ENCODE data around the gene PLSCR4.

The PLSCR4 gene

DNA sequence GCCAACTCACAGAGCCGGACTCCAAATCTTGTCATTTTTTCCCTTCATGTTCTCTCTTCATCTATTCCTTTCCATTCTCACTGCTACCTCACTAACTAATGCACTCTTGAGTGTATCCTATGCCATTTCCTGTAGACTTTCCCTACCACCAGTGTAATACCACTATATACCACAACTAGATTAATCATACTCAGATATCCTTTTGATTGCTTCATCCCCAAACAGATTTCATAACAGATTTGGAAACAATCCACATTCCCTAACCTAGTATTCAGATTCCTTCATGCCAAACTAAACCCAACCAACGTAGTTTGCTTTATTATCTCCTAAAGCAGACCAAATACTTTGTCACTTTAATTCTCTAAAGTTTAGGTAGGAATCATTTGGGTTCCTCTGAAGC lies 87.3 kb downstream of the PLSCR4 start:
- in situ Hi-C loops (cut with HindIII; ENCODE audit: low sequenced_read_pairs): no loop called here

DNA sequence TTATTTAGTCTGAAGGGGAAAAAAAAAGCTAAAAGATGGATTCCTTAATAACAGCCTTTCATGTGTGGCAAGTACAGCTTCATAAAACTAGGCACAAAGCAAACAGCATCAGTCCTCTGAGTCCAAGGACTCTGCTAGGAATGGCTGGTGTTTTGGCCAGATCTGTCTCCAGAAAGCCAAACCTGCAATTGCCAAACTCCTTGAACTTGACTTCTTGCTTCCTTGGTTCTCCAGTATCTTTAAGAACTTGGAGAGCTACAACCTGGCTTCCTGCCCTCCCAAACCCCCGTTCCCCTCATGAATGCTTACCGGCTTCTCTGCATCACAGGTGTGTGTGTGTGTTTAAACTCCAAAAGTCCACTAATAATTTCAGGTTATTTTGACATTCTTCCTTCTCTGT lies 88.3 kb downstream of the PLSCR4 start:
- in situ Hi-C loops (cut with HindIII; ENCODE audit: low sequenced_read_pairs): no loop called here

DNA sequence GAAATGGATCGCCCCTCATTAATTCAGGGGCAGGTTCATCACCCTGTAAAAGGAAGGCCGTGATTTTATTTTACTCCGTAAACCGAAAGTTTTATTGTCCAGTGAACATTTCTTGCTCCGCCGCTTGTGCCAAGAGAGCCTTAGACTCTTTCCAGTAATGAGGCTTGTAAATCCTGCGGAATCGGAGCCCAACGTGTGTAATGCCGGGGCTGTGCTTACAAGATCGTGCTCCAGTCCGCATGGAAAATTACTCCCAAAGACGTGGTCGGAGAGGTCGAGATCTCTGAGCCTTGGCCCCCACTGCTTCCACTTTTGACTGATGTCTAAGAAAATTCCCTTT lies 89.3 kb downstream of the PLSCR4 start:
- in situ Hi-C loops (cut with HindIII; ENCODE audit: low sequenced_read_pairs): no loop called here

DNA sequence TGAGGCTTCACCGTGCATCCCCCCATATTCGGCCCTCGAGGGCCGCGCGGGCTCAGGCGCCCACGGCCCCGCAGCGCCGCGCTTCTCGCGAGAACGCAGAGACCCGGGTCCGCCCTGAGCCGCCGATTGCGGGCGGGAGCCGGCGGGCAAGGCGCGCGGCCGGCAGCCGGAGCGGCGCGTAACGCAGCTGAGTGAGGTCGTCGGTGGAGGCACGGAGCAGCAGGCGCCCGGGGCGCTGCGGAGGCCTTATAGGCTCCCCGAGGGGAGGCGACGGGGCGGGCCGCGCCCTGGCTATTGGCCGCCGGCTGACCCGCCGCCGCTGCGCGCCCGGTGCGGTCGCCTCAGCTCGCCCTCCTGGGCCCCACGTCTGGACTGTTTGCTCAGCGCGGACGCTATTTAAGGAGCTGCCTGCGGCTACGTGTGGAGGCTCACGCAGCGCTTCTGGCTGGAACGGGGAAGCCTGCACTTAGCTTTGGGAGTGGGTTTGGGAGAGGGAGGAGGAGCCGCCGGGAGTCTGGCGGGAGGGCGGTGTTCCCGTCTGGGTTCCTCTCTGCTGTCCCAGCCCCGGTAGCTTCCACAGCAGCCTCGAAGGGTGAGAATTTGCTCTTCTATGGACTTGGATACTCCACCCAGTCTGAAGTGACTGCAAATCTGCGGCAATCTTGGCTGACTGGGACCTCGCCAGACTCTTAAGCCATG lies 89.8 kb downstream of the PLSCR4 start, which contains the start of gene PLOD2:
TSS of gene PLOD2 (minus strand) at position 221 of the 699 bp plus-strand sequence. CDS start at position 26, 195 bp downstream.
- in situ Hi-C loops (cut with HindIII; ENCODE audit: low sequenced_read_pairs): no loop called here

DNA sequence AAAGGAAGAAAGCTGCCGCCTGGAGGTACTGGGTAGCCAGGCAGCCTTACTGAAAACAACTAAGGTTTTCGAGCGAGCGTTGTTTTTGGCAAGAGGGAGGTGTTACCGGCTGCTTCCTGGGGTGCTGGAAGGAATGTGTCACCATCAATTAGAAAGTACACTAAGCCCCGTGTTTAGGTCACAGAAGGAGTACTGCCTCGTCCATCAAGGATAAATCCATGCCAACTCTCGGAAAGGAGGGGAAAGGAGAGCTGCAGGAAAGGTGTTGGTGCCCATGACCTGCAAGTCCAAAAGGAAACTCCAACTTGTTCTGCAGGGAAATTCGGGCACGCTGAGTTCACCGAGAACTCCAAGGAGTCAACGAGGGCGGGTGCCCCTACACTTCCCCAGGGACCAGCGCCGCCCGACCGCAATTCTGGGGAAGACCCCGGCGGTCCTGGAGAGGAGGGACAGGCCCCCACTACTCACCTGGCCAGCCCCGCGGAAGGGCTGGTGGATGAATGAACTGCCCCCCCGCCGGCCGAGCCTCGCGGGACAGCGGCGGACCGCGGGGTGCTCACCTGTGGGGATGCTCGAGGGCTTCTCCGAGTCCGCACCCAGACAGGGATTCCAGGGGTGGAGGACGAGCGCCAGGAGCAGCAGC lies 90.5 kb downstream of the PLSCR4 start:
- in situ Hi-C loops (cut with HindIII; ENCODE audit: low sequenced_read_pairs): no loop called here

DNA sequence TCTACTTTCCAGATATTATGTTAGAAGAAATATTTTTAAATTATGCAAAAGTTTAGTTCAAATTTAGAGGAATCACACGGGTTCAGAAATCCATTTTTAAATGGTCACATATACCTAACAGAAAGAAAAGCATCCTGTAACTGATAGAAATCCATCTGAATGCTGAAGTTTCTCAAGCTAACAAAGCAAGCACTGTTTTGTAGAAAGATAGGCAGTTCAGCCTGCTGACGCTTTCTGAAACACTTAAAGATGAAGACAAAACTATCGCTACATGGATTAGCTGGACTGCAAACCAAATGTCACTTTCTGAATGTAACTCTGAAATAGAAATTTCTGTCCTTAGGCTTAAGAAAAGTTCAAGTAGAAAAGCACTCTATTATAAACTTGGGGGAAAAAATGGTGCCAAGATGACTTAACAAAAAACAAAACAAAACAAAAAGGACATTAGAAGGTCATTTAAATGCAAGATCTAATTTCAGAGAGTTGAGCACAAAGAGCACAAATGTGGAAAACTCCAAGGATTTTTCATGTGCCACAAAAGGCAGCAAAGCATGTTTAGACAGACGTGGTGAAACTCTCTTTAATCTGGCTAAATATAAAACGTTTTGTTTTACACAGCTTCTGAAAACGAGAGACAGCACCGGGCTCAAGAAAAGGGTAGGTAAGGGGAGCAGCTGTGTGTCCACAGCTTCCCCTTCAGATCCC lies 91.1 kb downstream of the PLSCR4 start:
- in situ Hi-C loops (cut with HindIII; ENCODE audit: low sequenced_read_pairs): no loop called here

DNA sequence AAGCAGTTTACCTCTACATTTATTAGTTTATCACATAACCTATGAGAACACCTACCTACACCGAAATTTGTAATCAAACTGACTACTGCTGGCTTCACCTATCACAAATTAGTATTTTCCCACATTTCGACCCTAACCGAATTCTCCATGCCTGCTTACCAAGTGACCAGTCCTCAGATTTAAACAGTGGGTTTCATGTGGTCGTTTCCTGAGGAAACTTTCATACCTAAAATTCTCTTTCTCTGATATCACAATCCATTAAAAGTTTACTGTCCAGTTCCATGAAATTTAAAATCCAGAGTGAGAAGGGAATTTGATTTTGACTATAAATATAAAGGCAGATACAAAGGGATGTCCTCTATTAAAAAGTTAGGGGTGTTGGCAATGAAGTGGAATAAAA lies 91.9 kb downstream of the PLSCR4 start:
- in situ Hi-C loops (cut with HindIII; ENCODE audit: low sequenced_read_pairs): no loop called here

DNA sequence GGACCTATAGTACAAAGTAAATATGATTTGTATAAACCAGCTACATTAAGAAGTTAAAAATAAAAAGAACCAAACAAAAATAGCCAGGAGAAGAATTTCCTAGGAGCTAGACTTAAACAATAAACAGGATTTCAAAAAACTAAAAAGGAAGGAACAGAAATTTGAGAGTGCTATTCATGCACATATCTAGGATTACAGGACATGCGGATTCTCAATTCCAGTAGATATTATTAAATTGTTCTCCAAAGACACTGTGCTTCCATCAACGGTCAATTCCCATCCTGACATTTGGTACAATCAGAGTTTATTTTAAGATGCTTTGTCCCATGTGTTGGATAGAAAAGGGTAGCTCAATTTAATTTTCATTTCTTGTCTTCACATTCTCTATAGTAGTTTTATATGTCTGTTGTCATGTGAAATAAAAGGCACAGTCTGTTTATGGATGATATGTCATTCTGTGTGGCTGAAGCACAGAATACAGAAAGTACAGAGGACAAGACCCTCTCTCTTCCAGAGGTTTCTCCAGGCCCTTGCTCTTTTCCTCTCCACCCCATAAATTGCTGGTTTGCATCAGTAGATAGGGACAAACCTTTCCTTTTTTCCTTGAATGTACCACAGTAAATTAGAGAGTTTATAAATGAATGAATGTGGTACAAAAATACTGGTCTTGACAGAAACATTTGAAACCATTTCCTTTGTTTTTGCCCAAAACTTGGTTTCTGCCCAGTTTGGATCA lies 93.4 kb downstream of the PLSCR4 start:
- in situ Hi-C loops (cut with HindIII; ENCODE audit: low sequenced_read_pairs): no loop called here

DNA sequence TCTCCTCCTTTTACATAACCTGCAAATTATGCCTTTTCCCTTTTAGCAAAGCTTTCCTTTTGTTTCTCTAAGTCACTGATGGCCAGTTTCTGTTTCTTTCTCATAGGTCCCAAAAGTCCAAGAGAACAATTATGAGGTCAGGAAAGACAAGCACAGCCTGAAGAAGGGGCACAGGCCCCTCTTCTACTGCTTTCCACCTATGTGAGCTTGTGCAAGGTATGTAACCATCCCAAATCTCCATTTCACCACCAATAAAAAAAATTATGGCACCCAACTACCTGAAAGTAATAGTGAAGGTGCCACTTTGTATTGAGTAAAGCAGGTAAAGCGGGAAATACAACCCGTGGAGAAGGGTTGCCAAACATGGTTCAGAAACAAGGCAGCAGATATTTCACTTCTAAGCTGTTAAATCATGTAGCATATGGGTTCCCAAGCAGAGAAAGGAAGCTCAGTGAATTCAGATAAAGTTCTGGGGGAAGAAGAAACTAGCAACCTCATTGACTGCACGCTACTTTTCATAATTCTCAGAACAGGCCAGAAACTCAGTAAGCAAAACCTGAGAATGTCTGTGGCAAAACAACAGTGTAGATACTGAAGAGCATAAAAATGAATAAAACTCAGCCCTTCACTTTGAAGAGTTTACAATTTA lies 94.1 kb downstream of the PLSCR4 start:
- in situ Hi-C loops (cut with HindIII; ENCODE audit: low sequenced_read_pairs): no loop called here

DNA sequence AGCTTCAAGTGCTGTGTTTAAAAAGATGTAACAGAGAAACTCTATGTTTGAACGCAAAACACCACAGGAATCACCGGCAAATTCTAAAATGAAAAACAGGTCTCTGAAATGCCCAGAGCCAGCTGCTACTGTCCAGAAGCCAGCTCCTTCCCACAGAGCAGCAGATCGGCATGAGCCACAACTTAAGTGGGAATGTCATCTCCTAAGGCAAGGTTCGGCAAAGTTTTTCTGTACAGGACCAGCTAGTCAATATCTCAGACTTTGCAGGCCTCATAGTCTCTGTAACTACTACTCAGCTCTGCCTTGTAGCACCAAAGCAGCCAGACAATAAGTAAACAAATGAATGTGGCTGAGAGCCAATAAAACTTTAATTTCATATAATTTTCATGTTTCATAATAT lies 94.8 kb downstream of the PLSCR4 start:
- in situ Hi-C loops (cut with HindIII; ENCODE audit: low sequenced_read_pairs): no loop called here

DNA sequence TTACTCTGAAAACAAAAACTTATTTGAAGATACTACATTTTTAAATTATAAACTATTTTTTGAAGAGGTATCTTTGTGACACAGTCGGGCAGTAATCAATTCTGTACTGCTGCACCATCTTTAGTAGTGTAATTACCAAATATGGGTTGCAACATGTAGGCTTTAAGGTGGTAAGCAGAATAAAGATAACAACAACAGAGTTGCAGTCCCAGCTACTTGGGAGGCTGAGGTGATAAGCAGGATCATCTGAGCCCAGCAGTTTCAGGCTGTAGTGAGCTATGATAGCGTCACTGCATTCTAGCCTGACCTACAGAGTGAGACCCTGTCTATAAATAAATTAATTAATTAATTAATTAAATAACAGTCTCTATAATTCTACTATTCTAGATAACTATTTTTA lies 95.9 kb downstream of the PLSCR4 start:
- in situ Hi-C loops (cut with HindIII; ENCODE audit: low sequenced_read_pairs): no loop called here

DNA sequence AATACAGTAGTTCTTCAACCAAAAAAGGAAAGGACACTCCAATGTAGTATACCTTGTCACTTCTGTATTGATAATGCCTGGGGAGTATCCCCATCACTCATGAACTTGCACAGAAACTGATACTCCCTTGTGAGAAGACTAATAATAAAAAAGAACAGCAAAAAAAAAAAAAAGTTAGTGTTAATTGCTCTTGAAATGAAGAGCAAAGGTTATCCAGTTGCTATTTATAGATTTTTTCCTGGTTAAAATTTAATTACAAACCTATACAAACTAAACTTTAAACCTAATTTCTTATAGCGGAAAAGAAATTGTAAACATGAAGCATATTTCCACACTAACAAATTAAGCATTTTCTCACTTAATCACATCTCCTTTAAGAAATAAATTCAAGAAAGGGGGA lies 96.6 kb downstream of the PLSCR4 start:
- in situ Hi-C loops (cut with HindIII; ENCODE audit: low sequenced_read_pairs): no loop called here

DNA sequence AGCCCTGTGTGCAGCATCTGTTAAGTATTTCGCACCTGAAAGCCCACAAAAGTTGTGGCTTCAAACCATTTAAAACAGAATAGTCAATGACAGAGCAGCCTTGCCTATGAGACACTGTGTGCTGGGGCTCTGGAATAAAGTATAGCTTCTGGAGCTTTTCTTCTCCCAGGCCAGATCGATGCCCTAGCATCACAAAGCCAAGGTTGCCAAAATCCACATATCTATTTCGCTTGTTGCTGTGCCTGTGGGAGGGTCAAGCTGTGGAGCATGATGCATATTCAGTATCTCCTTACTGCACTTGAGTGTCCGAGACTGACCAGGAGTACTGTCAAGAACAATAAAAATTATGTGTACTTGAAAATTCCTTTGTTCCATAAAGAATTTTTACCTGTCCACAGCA lies 97.5 kb downstream of the PLSCR4 start:
- in situ Hi-C loops (cut with HindIII; ENCODE audit: low sequenced_read_pairs): no loop called here

DNA sequence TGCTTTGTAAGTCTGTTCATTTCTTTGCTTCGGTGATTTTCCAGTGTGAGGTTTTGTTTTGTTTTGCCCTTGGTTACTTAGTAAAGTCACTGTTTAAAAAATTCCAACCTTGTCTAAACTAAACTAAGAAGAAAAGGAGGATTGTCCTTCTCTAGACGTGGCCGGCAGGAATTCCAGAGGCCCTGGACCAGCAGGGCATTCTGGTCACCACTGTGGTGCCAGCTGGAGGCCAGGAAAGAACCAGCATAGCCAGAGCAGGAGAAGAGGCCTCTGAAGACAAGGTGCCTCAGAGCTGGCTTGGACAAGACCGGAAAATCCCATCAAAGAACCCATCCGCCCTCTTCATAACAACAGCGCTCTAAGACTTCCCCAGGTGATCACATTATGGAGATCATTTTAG lies 98.1 kb downstream of the PLSCR4 start:
- in situ Hi-C loops (cut with HindIII; ENCODE audit: low sequenced_read_pairs): no loop called here

DNA sequence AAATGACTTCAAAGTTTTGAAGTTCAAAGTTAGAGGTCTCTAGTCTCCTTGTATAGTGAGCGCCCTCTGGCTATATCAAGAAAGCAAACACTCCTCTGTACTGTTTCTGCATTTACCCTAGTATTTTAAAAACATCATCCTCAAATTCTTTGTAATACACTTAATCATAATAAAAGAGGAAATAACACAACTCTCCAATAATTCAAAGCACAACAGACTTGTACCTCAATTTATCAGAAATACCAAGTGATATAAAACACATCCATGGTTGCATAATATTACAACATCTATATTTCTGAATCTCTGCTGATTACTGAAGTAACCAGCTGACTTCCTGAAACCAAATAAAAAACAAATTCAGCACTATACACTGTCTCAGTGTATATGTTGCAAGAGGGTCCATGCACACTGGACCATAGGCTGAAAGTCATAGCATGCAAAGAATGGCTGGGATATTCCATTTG lies 102.4 kb downstream of the PLSCR4 start:
- in situ Hi-C loops (cut with HindIII; ENCODE audit: low sequenced_read_pairs): no loop called here

DNA sequence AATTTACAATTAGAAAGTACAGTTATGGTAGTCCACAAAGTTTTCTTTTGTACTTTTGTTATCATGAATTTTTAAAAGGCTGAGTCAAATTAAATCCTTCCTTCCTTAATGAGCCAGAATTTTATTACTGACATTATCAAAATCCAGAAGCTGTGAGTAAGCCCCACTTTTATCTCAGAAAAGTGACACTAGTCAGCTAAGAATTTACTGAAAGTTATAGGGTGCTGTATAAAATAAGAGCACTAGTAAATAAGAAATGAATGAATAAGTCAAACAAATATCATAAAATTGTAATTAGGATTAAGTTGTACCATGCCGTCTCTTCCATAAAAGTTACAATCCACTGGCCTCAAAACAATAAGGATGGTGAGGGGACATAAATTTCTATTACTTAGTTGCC lies 105.3 kb downstream of the PLSCR4 start:
- in situ Hi-C loops (cut with HindIII; ENCODE audit: low sequenced_read_pairs): no loop called here

DNA sequence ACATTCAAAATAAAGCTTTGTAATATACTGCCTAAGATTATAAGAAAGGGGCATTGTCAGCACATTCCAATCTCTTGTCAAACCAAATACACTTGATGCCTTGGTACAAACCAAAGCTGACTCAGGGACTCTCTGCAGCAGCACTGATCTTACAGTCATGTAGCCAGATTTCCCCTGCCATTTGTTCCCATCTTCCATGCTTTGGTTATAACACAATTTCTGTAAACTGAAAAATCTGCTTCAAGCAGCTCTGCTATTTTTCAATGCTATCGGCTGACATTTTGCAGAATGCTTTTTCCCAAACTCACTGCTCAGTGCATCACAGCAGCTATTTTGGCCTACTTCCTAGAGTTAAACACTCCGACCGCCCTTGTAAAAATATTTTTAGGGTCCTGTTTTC lies 108.1 kb downstream of the PLSCR4 start:
- in situ Hi-C loops (cut with HindIII; ENCODE audit: low sequenced_read_pairs): no loop called here
